GM21515 (cell line): ENCODE results near the gene GPR78.

ENCODE experiments used
- ATAC-seq: cut with Tn5 transposase; IDR thresholded peaks from one replicate; pipeline ENCODE4 v1.9.1; 2021; ENCODE audit not compliant: unreplicated experiment

Gene GPR78

GRCh38 chr4:8546766-8547107 is 33.5 kb upstream of the GPR78 start:
- no peak for ATAC-seq

- no peak for ATAC-seq
Measured at GRCh38 chr4:8547108-8547911, 32.9 kb upstream of the GPR78 start.

- no peak for ATAC-seq
Measured at GRCh38 chr4:8547912-8548730, 32.1 kb upstream of the GPR78 start.

- no peak for ATAC-seq
Measured at GRCh38 chr4:8548731-8549351, 31.4 kb upstream of the GPR78 start.

- ATAC-seq = no peak
Measured at GRCh38 chr4:8549352-8549931, 30.8 kb upstream of the GPR78 start.

GRCh38 chr4:8550691-8551090 is 29.5 kb upstream of the GPR78 start:
- no peak for ATAC-seq

GRCh38 chr4:8552024-8552423 is 28.2 kb upstream of the GPR78 start:
- no peak for ATAC-seq

GRCh38 chr4:8552581-8553205 is 27.5 kb upstream of the GPR78 start:
- ATAC-seq = no peak

GRCh38 chr4:8553216-8553615 is 27.0 kb upstream of the GPR78 start:
- ATAC-seq = no peak

GRCh38 chr4:8553991-8554405 is 26.2 kb upstream of the GPR78 start:
- ATAC-seq = no peak

- ATAC-seq = no peak
Measured at GRCh38 chr4:8554555-8555100, 25.6 kb upstream of the GPR78 start.

GRCh38 chr4:8555716-8556115 is 24.5 kb upstream of the GPR78 start:
- ATAC-seq = no peak

GRCh38 chr4:8556341-8557150 is 23.6 kb upstream of the GPR78 start:
- ATAC-seq = no peak

- ATAC-seq = no peak
Measured at GRCh38 chr4:8557151-8558076, 22.8 kb upstream of the GPR78 start.

- no peak for ATAC-seq
Measured at GRCh38 chr4:8558080-8558960, 21.9 kb upstream of the GPR78 start.

- no peak for ATAC-seq
Measured at GRCh38 chr4:8559011-8559410, 21.2 kb upstream of the GPR78 start.

- no peak for ATAC-seq
Measured at GRCh38 chr4:8559524-8560264, 20.5 kb upstream of the GPR78 start.
